Uterus (tissue), 2 donors: Measurements from ENCODE around the gene CCDC171.

Experiments used
- CTCF ChIP-seq, 4 experiments: fragments of 200-600 bp in 2 of 4; fragments of 450-650 bp in 2 of 4; sonication (generic) in 2 of 4; IDR thresholded peaks; one replicate each; pipeline ENCODE4 v1.5.1; 2016 to 2019; ENCODE audit warnings: antibody characterized with exemption in 4 of 4, mild to moderate bottlenecking in 2 of 4, moderate library complexity in 1 of 4
- POLR2A ChIP-seq, 2 donors: fragments of 450-650 bp; IDR thresholded peaks; one replicate each; pipeline ENCODE4 v1.6.1; 2016; ENCODE audit warnings: antibody characterized with exemption in 2 of 2, mild to moderate bottlenecking in 1 of 2, moderate library complexity in 1 of 2

DNA sequence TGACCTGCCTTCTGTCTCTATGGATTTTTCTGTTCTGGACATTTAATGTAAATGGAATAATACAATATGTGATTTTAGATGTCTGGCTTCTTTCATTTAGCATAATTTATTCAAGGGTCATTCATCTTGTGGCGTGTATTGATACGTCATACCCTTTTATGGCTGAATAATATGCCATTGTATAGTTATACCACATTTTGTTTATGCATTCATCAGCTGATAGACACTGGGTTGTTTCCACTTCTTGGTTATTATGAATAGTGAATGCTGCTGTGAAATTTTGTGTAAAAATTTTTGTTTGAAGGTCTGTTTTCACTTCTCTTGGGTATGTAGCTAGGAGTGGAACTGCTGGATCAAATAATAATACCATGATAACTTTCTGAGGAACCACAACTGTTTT is 298.9 kb downstream of the CCDC171 start:
- no peak for TF ChIP-seq CTCF (IDR thresholded peaks at IDR 0.05)
- TF ChIP-seq POLR2A (IDR thresholded peaks at IDR 0.05), result no peak
